Testis (tissue), 3 donors: ENCODE results near the gene MOV10. TPM values are rescaled to one million over a fixed set of nuclear protein-coding genes. Genes with fewer than 3 reads are reported as not detected.
A peak's percentile ranks its signal among the peaks of the same experiment; 100 is the strongest.
"Not testable (repeated sequence)": the region's sequence is repeated elsewhere in the genome, so short reads cannot be mapped to it uniquely, and the experiment has no call there.

Experiments used
- DNase-seq: peaks from one replicate; pipeline ENCODE4 v3.0.0-alpha.2; 2019
- H3K27ac ChIP-seq, 2 donors: fragments of 200-600 bp; sonication (generic); one replicate each; pipeline ENCODE4 v1.5.1; 2019
- H3K27me3 ChIP-seq: fragments of 200-600 bp; sonication (generic); one replicate; pipeline ENCODE4 v1.5.1; 2019
- H3K36me3 ChIP-seq: fragments of 200-600 bp; sonication (generic); one replicate; pipeline ENCODE4 v1.5.1; 2017; ENCODE audit warnings: low read depth; ENCODE audit errors: missing control alignments
- H3K4me1 ChIP-seq: fragments of 200-600 bp; sonication (generic); one replicate; pipeline ENCODE4 v1.5.1; 2019
- H3K4me3 ChIP-seq, 2 donors: fragments of 200-600 bp; sonication (generic); one replicate each; pipeline ENCODE4 v1.5.1; 2017 to 2019
- H3K9me3 ChIP-seq: fragments of 200-600 bp; sonication (generic); one replicate; pipeline ENCODE4 v1.5.1; 2017
- CTCF ChIP-seq, 3 experiments: fragments of 450-650 bp in 2 of 3; fragments of 200-600 bp in 1 of 3; sonication (generic) in 1 of 3; IDR thresholded peaks; one replicate each; pipeline ENCODE4 v1.5.1; 2016 to 2019; ENCODE audit warnings: antibody characterized with exemption in 3 of 3, mild to moderate bottlenecking in 2 of 3, moderate library complexity in 1 of 3
- POLR2A ChIP-seq: fragments of 450-650 bp; IDR thresholded peaks from one replicate; pipeline ENCODE4 v1.6.1; 2017; ENCODE audit warnings: antibody characterized with exemption, mild to moderate bottlenecking, moderate library complexity
- WGBS, 2 donors: methylation state at CpG; one replicate each; pipeline ENCODE4 v1.1.5; 2018; 5-methylcytosine and 5-hydroxymethylcytosine counted together
- intact Hi-C: fragments of 100-400 bp; cut with DNase I; formaldehyde crosslinking; loops from one replicate; pipeline ENCODE4 v1.15.1; 2023; ENCODE audit warnings: low total_unique reads
- polyA plus RNA-seq: library from polyadenylated mRNA; stranded (reverse); fragments of 350-450 nt; fragmentation: Illumina TruSeq; extraction: RNeasy Lipid Tissue Mini Kit (QIAGEN cat#74804); gene quantifications from one replicate; pipeline ENCODE4 v1.2.3, GENCODE V29; 2014; ENCODE audit warnings: low read depth, low replicate concordance; ENCODE audit not compliant: insufficient read depth
- total RNA-seq, 2 donors: library from RNA; depleted of rRNA; stranded (reverse); fragments of >200 nt; gene quantifications; one replicate each; pipeline ENCODE4 v1.2.3, GENCODE V29; 2016

MOV10 gene
- total and polyA plus RNA-seq, 3 donors from 2014 or later, result 137 to 245 (median 240) TPM

DNA sequence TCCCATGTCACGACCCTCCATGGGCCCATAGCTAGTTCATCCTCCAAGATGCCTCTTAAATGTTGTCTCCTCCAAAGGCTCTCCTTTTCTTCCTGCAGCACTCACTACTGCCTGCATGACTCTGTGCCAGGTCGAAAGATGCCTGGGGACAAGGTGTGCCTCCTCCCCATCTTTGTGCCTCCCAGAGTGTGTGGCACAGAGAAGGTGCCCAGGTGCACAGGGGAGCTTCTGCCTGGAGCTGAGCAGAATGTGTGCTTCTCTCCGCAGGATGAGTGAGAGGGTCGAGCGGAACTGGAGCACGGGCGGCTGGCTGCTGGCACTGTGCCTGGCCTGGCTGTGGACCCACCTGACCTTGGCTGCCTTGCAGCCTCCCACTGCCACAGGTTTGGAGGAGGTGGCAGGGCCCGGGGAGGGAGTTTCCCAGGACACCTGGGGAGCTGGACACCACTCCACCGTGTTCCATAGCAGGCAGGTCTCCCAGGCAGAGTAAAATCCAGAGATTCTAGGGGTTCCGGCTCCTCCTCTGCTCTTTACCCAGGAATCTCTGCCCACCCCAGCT, 47.6 kb downstream of the MOV10 start:
- no peak overlapping the region for H3K4me3 ChIP-seq
- no peak for DNase-seq

GRCh38 chr1:112722601-112723510, 48.4 kb downstream of the MOV10 start:
- H3K4me3 ChIP-seq, result peak overlapping the region; percentile 9 to 36
- DNase-seq, result no peak
- intact Hi-C loops, result no loop called here
- 7 to 14% methylated on average over 6 to 35 of the region's 35 CpGs for WGBS, 2 donors
- H3K4me1 ChIP-seq, result peaks cover 21% of the 10 kb centered on the region
- no peaks in the 10 kb centered on the region for H3K9me3 ChIP-seq
- H3K27me3 ChIP-seq, result no peaks in the 10 kb centered on the region
- H3K27ac ChIP-seq, result no peak overlapping the region
- no peak for TF ChIP-seq POLR2A
- TF ChIP-seq CTCF (IDR thresholded peaks at IDR 0.05), result no peak
- H3K36me3 ChIP-seq, result no peaks in the 10 kb centered on the region

More for the DNA sequence above, 47.6 kb downstream of the MOV10 start:
- no peaks in the 10 kb centered on the region for H3K27me3 ChIP-seq
- TF ChIP-seq CTCF (IDR thresholded peaks at IDR 0.05), result no peak
- TF ChIP-seq POLR2A, result no peak
- peaks cover 21% of the 10 kb centered on the region for H3K4me1 ChIP-seq
- 48 to 55% methylated on average over 5 to 8 of the region's 10 CpGs for WGBS, 2 donors
- H3K36me3 ChIP-seq, result no peaks in the 10 kb centered on the region
- H3K9me3 ChIP-seq, result no peaks in the 10 kb centered on the region
- intact Hi-C loops, result no loop called here
- H3K27ac ChIP-seq, result no peak overlapping the region

DNA sequence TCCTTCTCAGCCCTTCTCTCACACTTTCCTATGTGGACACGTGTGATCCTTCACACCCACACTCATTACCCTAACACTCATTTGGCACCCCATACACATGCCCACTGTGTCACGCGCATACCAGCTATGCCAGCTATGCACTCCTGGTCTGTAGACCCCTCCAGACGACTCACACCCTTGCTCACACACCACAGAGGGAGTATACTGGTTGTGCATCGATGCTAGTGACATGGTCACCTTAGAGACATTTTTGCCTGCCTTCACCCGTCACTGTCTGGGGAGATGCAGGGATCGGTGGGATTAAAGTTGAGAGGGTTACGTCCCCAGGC, 49.0 kb downstream of the MOV10 start:
- DNase-seq, result no peak
- Histone ChIP-seq H3K27ac (no peak overlapping the region), H3K9me3 (no peaks in the 10 kb centered on the region), H3K4me3 (no peak overlapping the region), H3K4me1 (peaks cover 20% of the 10 kb centered on the region), H3K27me3 (no peaks in the 10 kb centered on the region), H3K36me3 (no peaks in the 10 kb centered on the region)
- intact Hi-C loops, result no loop called here
- WGBS, 2 donors, result 78 to 84% methylated on average over 8 of the region's 8 CpGs
- TF ChIP-seq CTCF (IDR thresholded peaks at IDR 0.05) (no peak), POLR2A (no peak)

GRCh38 chr1:112724240-112724639, 49.8 kb downstream of the MOV10 start:
- peaks cover 16% of the 10 kb centered on the region for H3K4me1 ChIP-seq
- H3K27me3 ChIP-seq, H3K9me3 ChIP-seq, intact Hi-C loops, H3K27ac ChIP-seq, H3K4me3 ChIP-seq, H3K36me3 ChIP-seq, DNase-seq: not testable (repeated sequence)
- 90 to 97% methylated on average over 2 to 4 of the region's 4 CpGs for WGBS, 2 donors

DNA sequence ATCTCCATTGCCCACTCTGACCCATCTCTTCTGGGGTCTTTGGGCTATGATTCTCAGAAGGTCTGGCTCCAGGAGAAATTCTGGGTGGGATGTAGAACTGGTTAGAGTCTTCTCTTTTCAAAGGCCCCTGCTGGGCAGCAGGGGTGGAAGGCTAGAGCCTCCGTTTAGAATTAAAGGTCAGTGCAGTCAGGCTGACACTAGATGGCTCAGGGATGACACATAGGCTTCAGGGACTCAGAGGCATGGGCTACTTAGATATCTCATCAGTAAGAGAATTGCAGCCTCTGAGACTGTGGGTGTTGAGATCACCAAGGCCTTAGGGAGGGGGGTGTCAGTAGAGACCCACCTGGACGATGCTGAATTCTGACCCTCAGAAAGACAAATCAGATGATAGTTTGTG, 53.3 kb downstream of the MOV10 start:
- no peak for TF ChIP-seq CTCF (IDR thresholded peaks at IDR 0.05)
- no peak for TF ChIP-seq POLR2A
- intact Hi-C loops, result no loop called here
- no peaks in the 10 kb centered on the region for H3K36me3 ChIP-seq
- H3K27ac ChIP-seq, result no peak overlapping the region
- WGBS, 2 donors, result 72 to 100% methylated on average over 1 to 2 of the region's 2 CpGs
- peaks cover 9% of the 10 kb centered on the region for H3K4me1 ChIP-seq
- H3K9me3 ChIP-seq, result no peaks in the 10 kb centered on the region
- no peak for DNase-seq
- no peak overlapping the region for H3K4me3 ChIP-seq
- no peaks in the 10 kb centered on the region for H3K27me3 ChIP-seq

- H3K4me3 ChIP-seq, H3K27ac ChIP-seq, DNase-seq, intact Hi-C loops, H3K9me3 ChIP-seq, H3K36me3 ChIP-seq, H3K27me3 ChIP-seq, H3K4me1 ChIP-seq: not testable (repeated sequence)
- 93 to 98% methylated on average over 24 to 33 of the region's 33 CpGs for WGBS, 2 donors
Measured at GRCh38 chr1:112728306-112728971, 54.0 kb downstream of the MOV10 start.

- WGBS, 2 donors, result 67 to 75% methylated on average over 3 of the region's 3 CpGs
- H3K36me3 ChIP-seq, H3K27ac ChIP-seq, H3K27me3 ChIP-seq, H3K4me3 ChIP-seq, DNase-seq, intact Hi-C loops, H3K9me3 ChIP-seq, H3K4me1 ChIP-seq: not testable (repeated sequence)
Measured at GRCh38 chr1:112729011-112729410, 54.6 kb downstream of the MOV10 start.
